ENCODE measurements around the gene FAAP20. TPM values are rescaled to one million over a fixed set of nuclear protein-coding genes. Genes with fewer than 3 reads are reported as not detected.

Gene FAAP20
- total RNA-seq, 3 donors from 2014 or later (not counting 1 experiment from before 2014, with no cell fraction given), result 40.3 to 53.0 (median 43.3) TPM

GRCh38 chr1:2240270-2241156, 45.9 kb upstream of the FAAP20 start:
- TF ChIP-seq, protein P1, sequence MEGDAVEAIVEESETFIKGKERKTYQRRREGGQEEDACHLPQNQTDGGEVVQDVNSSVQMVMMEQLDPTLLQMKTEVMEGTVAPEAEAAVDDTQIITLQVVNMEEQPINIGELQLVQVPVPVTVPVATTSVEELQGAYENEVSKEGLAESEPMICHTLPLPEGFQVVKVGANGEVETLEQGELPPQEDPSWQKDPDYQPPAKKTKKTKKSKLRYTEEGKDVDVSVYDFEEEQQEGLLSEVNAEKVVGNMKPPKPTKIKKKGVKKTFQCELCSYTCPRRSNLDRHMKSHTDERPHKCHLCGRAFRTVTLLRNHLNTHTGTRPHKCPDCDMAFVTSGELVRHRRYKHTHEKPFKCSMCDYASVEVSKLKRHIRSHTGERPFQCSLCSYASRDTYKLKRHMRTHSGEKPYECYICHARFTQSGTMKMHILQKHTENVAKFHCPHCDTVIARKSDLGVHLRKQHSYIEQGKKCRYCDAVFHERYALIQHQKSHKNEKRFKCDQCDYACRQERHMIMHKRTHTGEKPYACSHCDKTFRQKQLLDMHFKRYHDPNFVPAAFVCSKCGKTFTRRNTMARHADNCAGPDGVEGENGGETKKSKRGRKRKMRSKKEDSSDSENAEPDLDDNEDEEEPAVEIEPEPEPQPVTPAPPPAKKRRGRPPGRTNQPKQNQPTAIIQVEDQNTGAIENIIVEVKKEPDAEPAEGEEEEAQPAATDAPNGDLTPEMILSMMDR (IDR thresholded peaks at IDR 0.05), result no peak
- Histone ChIP-seq H3K36me3 (ENCODE audit: control insufficient read depth, insufficient read depth, low read length) (peaks cover 2% of the 10 kb centered on the region), H3K27ac (ENCODE audit: low read length) (no peak overlapping the region), H3K4me1 (ENCODE audit: control insufficient read depth, insufficient read depth, low read length) (peaks cover 56% of the 10 kb centered on the region), H3K4me3 (ENCODE audit: low read length) (no peak overlapping the region), H3K27me3 (ENCODE audit: control insufficient read depth, insufficient read depth, low read length) (no peaks in the 10 kb centered on the region), H3K9me3 (ENCODE audit: control insufficient read depth, insufficient read depth, low read length) (no peaks in the 10 kb centered on the region)
- no peaks in the 10 kb centered on the region for H3K27me3 Mint-ChIP-seq (ENCODE audit: low read depth in 2 of 2)
- H3K36me3 Mint-ChIP-seq, result no peaks in the 10 kb centered on the region
- peaks cover 45 to 48% of the 10 kb centered on the region in 2 donors for H3K4me1 Mint-ChIP-seq
- DNase-seq (peak in 1 of 2 donors; percentile 56), ATAC-seq (peak; percentile 6 to 27 (median 10))
- H3K27ac Mint-ChIP-seq, result peak overlapping the region; percentile 20 to 84
- intact Hi-C loops (cut with micrococcal nuclease), result no loop called here
- 72% methylated on average over 30 of the region's 30 CpGs for WGBS (ENCODE audit: insufficient coverage)
- peak overlapping the region; percentile 56 for H3K4me3 Mint-ChIP-seq
- H3K9me3 Mint-ChIP-seq, result no peaks in the 10 kb centered on the region

DNA sequence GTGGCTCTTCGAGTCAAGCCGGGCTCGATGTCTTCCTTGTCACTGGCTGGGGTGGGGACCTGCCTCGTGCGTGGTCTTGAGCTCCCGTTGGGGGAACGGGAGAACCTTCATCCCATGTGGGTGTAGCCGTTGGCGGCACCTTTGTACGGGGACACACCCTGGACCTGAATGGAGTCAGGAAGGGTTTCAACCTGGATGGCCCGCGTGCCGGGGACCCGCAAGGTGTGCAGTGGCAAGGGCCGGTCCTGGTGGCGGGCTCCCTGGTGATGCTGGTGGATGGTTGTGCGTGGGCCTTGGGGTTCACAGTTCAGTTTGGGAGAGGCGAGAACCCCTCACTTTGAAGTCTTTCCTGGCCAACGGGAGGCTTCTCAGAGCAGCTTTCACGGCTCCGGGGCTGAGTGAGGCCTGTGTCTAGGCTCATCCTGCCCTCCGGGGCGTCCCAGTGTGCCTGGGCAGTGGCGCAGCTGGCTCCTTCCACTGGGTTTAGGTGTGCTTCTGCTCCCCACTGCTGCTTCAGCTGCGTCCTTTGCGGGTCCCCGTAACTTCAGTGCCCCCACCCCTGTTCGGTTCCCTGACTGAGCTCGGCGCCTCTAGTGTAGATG, 44.9 kb upstream of the FAAP20 start:
- no peaks in the 10 kb centered on the region for H3K9me3 ChIP-seq (ENCODE audit: control insufficient read depth, insufficient read depth, low read length)
- peaks cover 2% of the 10 kb centered on the region for H3K36me3 ChIP-seq (ENCODE audit: control insufficient read depth, insufficient read depth, low read length)
- WGBS (ENCODE audit: insufficient coverage), result 96% methylated on average over 30 of the region's 30 CpGs
- H3K27me3 Mint-ChIP-seq (ENCODE audit: low read depth in 2 of 2), result no peaks in the 10 kb centered on the region
- DNase-seq (peak in 1 of 2 donors; percentile 18), ATAC-seq (no peak)
- no peak overlapping the region for H3K27ac ChIP-seq (ENCODE audit: low read length)
- TF ChIP-seq, protein P1 (IDR thresholded peaks at IDR 0.05), result no peak
- H3K4me3 Mint-ChIP-seq, result peak overlapping the region; percentile 61
- intact Hi-C loops (cut with micrococcal nuclease), result no loop called here
- H3K36me3 Mint-ChIP-seq, result no peaks in the 10 kb centered on the region
- peaks cover 51 to 52% of the 10 kb centered on the region in 2 donors for H3K4me1 Mint-ChIP-seq
- peaks cover 63% of the 10 kb centered on the region for H3K4me1 ChIP-seq (ENCODE audit: control insufficient read depth, insufficient read depth, low read length)
- no peaks in the 10 kb centered on the region for H3K9me3 Mint-ChIP-seq
- no peaks in the 10 kb centered on the region for H3K27me3 ChIP-seq (ENCODE audit: control insufficient read depth, insufficient read depth, low read length)
- no peak overlapping the region for H3K4me3 ChIP-seq (ENCODE audit: low read length)
- peak overlapping the region; percentile 20 to 84 for H3K27ac Mint-ChIP-seq

DNA sequence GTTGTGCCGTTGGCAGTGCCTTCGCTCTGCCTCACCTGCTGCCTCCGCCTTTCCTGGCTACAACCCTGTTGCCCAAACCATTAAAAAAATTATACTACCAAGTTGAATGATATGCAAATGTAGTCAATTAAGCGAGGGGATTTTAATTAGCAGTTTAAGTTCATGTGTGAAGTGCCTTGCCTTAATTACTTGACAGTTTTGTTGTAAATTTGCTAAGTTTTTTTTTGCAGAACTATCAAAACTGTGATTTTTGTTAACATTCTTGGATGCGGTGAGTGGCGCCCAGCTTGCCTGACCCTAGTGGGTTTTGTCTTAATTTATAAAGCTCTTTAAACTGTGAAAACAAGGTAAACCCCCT, 44.4 kb upstream of the FAAP20 start:
- peaks cover 56 to 57% of the 10 kb centered on the region in 2 donors for H3K4me1 Mint-ChIP-seq
- no peaks in the 10 kb centered on the region for H3K9me3 Mint-ChIP-seq
- intact Hi-C loops (cut with micrococcal nuclease), result no loop called here
- no peaks in the 10 kb centered on the region for H3K27me3 ChIP-seq (ENCODE audit: control insufficient read depth, insufficient read depth, low read length)
- ATAC-seq, result no peak
- peak overlapping the region; percentile 20 to 84 for H3K27ac Mint-ChIP-seq
- H3K9me3 ChIP-seq (ENCODE audit: control insufficient read depth, insufficient read depth, low read length), result no peaks in the 10 kb centered on the region
- peaks cover 68% of the 10 kb centered on the region for H3K4me1 ChIP-seq (ENCODE audit: control insufficient read depth, insufficient read depth, low read length)
- TF ChIP-seq, protein P1 (IDR thresholded peaks at IDR 0.05), result no peak
- no peaks in the 10 kb centered on the region for H3K36me3 Mint-ChIP-seq
- peaks cover 2% of the 10 kb centered on the region for H3K36me3 ChIP-seq (ENCODE audit: control insufficient read depth, insufficient read depth, low read length)
- H3K4me3 ChIP-seq (ENCODE audit: low read length), result no peak overlapping the region
- H3K27me3 Mint-ChIP-seq (ENCODE audit: low read depth in 2 of 2), result no peaks in the 10 kb centered on the region
- 99% methylated on average over 6 of the region's 6 CpGs for WGBS (ENCODE audit: insufficient coverage)
- no peak overlapping the region for H3K27ac ChIP-seq (ENCODE audit: low read length)
- H3K4me3 Mint-ChIP-seq, result peak overlapping the region; percentile 47
- no peak for DNase-seq
